Right ventricle myocardium superior (tissue), 1 donor: ENCODE results near the gene NUB1. TPM values are rescaled to one million over a fixed set of nuclear protein-coding genes. Genes with fewer than 3 reads are reported as not detected.

ENCODE experiments used
- ATAC-seq: fragments of 200-7000 bp; cut with Tn5 transposase; one replicate; pipeline ENCODE4 v1.9.1; 2020; ENCODE audit warnings: mild to moderate bottlenecking; ENCODE audit not compliant: poor library complexity
- DNase-seq: peaks from one replicate; pipeline ENCODE4 v3.0.0-alpha.2; 2020
- intact Hi-C: fragments of 100-400 bp; cut with DNase I; formaldehyde crosslinking; loops from one replicate; pipeline ENCODE4 v1.11.2; 2022
- total RNA-seq: library from RNA; stranded (reverse); fragmentation: NEBNext Ultra II Directional; extraction: Animal tissue kit (Norgen Biotek cat#: 25700); gene quantifications from one replicate; pipeline ENCODE4 v1.2.1, GENCODE V29; 2021
- donor health status: DM: no; HTN: yes; CAD: no; lungs with severe emphysema.

Gene NUB1
- total RNA-seq, 1 donor from 2014 or later = 30.8 TPM

GRCh38 chr7:151425670-151426440, 84.2 kb downstream of the NUB1 start:
- ATAC-seq = peak; percentile 74
- DNase-seq = no peak
- intact Hi-C loops = no loop called here

- intact Hi-C loops = no loop called here
- DNase-seq (peak; percentile 79), ATAC-seq (peak; percentile 70)
Observed at GRCh38 chr7:151426441-151426903, 84.9 kb downstream of the NUB1 start.

DNA sequence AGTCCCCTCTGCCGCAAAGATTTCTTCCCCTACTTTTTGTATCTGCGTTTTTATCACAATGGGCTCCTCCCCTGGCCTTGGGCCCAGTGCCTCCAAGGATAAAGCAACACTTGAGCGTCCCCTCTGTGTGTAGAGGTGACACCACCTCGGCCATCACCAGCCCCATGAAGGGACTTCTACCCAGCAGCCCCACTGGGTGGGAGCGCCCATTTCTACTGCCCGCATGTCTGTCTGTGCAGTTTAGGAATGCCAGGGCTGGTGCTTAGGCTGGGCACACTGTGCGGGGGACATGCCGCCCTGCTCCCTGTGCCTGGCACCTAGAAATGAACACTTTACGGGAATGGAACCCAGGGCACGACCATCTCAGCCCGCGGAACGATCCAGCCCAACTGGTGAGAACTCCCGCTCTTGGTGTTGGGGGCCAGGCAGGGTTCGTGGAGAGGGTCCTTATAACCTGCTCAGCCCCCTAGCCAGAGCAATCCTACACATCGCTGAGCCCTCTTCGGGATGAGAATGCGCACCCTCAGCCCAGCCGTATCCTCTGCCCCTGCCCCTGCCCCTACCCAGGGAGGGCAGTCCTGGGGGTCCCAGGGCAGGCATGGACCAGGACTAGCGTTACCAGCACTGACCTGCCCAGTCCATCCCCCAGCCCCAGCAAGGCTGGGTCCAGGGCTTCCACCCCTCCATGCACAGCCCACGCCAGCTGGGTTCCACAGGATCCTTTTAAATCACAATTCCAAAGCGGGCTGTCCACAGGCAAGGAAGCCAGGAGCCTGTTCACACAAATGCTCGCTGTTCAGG, 85.5 kb downstream of the NUB1 start:
- no peak for ATAC-seq
- no peak for DNase-seq
- intact Hi-C loops = no loop called here

GRCh38 chr7:151427705-151428377, 86.2 kb downstream of the NUB1 start:
- no peak for ATAC-seq

More at GRCh38 chr7:151427705-151428377, 86.2 kb downstream of the NUB1 start:
- no peak for DNase-seq
- intact Hi-C loops = no loop called here

Other genes starting within 250 kb of the NUB1 start
- gene GBX1, start 174.1 kb upstream of the NUB1 start, total RNA-seq = 2.7 TPM
- 42.6 TPM for gene ASB10, start 154.6 kb upstream of the NUB1 start, total RNA-seq
- gene H2BK1, start 131.3 kb upstream of the NUB1 start, total RNA-seq = not detected
- gene ABCF2, start 114.6 kb upstream of the NUB1 start, total RNA-seq = 23.9 TPM
- gene CHPF2, start 109.3 kb upstream of the NUB1 start, total RNA-seq = 10.5 TPM
- 131 TPM for gene SMARCD3, start 93.1 kb upstream of the NUB1 start, total RNA-seq
- gene WDR86, start 68.2 kb downstream of the NUB1 start, total RNA-seq = 0.48 TPM
- gene CRYGN, start 98.3 kb downstream of the NUB1 start, total RNA-seq = 0.43 TPM
- gene RHEB, start 178.1 kb downstream of the NUB1 start, total RNA-seq = 119 TPM